Activated CD4-positive, alpha-beta T cell treated with anti-CD3 and anti-CD28 coated beads for 1 hour (primary cell): ENCODE data around the gene OCA2.
"Not testable (repeated sequence)": the region's sequence is repeated elsewhere in the genome, so short reads cannot be mapped to it uniquely, and the experiment has no call there.

ENCODE experiments used
- DNase-seq: peaks from one replicate; pipeline ENCODE4 v3.0.0-alpha.2; 2020

The OCA2 gene

GRCh38 chr15:27866505-27867165 is 232.5 kb downstream of the OCA2 start:
- DNase-seq = no peak

GRCh38 chr15:27865926-27866325 is 233.2 kb downstream of the OCA2 start:
- no peak for DNase-seq

- no peak for DNase-seq
Observed at GRCh38 chr15:27865323-27865922, 233.7 kb downstream of the OCA2 start.

- DNase-seq = no peak
Observed at GRCh38 chr15:27864719-27865118, 234.4 kb downstream of the OCA2 start.

GRCh38 chr15:27864086-27864485 is 235.0 kb downstream of the OCA2 start:
- no peak for DNase-seq

- no peak for DNase-seq
Observed at GRCh38 chr15:27863000-27863399, 236.1 kb downstream of the OCA2 start.

GRCh38 chr15:27861171-27861570 is 237.9 kb downstream of the OCA2 start:
- DNase-seq = no peak

GRCh38 chr15:27855137-27855536 is 244.0 kb downstream of the OCA2 start:
- no peak for DNase-seq

- no peak for DNase-seq
Observed at GRCh38 chr15:27854601-27855000, 244.5 kb downstream of the OCA2 start.

GRCh38 chr15:27853624-27854455 is 245.3 kb downstream of the OCA2 start:
- no peak for DNase-seq

- DNase-seq = no peak
Observed at GRCh38 chr15:27851858-27852210, 247.3 kb downstream of the OCA2 start.

- DNase-seq = no peak
Observed at GRCh38 chr15:27850981-27851857, 247.9 kb downstream of the OCA2 start.

- no peak for DNase-seq
Observed at GRCh38 chr15:27850050-27850449, 249.1 kb downstream of the OCA2 start.

- DNase-seq = not testable (repeated sequence)
Observed at GRCh38 chr15:27848936-27849335, 250.2 kb downstream of the OCA2 start.

- no peak for DNase-seq
Observed at GRCh38 chr15:27847775-27848710, 251.1 kb downstream of the OCA2 start.

GRCh38 chr15:27846722-27847395 is 252.3 kb downstream of the OCA2 start:
- DNase-seq = no peak

- DNase-seq = no peak
Observed at GRCh38 chr15:27845535-27846369, 253.4 kb downstream of the OCA2 start.

GRCh38 chr15:27844018-27844666 is 255.0 kb downstream of the OCA2 start:
- DNase-seq = no peak

- no peak for DNase-seq
Observed at GRCh38 chr15:27843146-27843545, 256.0 kb downstream of the OCA2 start.

GRCh38 chr15:27842526-27842925 is 256.6 kb downstream of the OCA2 start:
- DNase-seq = no peak
